Measurements from ENCODE around the gene B3GAT1. TPM values are rescaled to one million over a fixed set of nuclear protein-coding genes. Genes with fewer than 3 reads are reported as not detected.

The B3GAT1 gene
- polyA plus RNA-seq, 1 donor from 2014 or later, result 28.2 TPM

DNA sequence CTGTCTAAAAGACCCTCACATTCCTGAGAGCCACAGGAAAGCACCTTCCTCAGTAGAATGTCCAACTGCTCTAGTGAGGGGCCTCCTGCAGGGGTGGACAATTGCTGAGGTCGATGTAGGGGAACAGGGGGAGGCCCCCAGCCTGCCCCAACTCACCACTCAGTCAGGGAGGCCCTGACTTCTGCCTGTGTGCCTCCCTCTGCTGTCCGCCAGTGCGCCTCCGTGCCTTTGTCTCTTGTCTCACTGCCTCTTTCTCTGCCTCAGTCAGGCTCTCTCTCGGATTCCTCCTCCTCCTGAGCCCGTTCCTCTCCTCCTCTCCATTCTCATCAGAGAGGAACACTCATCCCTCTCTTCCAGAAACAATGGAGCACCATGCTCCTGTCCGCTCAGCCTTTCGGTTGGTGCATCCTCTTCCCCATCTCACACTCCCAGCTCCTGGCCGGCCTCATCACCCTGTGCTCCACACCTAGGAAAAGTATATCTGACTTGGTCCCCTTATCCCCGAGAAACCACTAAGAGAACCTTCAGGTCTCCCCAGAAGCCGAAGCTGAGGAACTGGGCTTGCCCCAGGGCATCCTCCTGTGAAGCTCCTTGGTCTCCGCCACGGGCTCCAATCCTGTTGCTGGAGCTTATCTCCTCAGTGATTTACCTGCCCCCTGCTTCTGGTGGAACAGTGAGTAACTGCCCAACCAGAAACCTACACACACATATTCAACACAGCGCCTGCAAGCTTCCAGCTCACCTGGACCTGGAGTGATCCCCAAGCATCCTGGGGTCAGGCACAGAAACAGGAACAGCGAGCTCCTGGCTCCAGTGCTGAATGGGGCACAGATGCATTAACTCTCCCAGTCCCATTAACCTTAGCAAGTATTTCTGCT lies 2.3 kb downstream of the B3GAT1 start:
- Histone ChIP-seq H3K27me3 (ENCODE audit: insufficient read depth, low read depth, low read length) (no peaks in the 10 kb centered on the region), H3K4me3 (ENCODE audit: low read length) (peak overlapping the region; percentile 92), H3K9me2 (ENCODE audit: insufficient read depth, low read length) (no peaks in the 10 kb centered on the region), H3K9me3 (ENCODE audit: low read length) (no peaks in the 10 kb centered on the region), H3F3A (ENCODE audit: insufficient read depth, low read length, poor library complexity, severe bottlenecking) (no peaks in the 10 kb centered on the region), H3K36me3 (ENCODE audit: insufficient read depth, low read length) (no peaks in the 10 kb centered on the region), H2AFZ (ENCODE audit: low read depth, low read length) (no peak overlapping the region), H3K9ac (ENCODE audit: low read length) (no peak overlapping the region), H3K27ac (ENCODE audit: low read length) (no peak overlapping the region), H3K79me2 (replicated peaks; ENCODE audit: insufficient read depth, low read length) (peaks cover 34% of the 10 kb centered on the region), H3K4me2 (ENCODE audit: low read length) (peak overlapping the region; percentile 87), H4K20me1 (ENCODE audit: insufficient read depth) (no peaks in the 10 kb centered on the region)
- TF ChIP-seq TAF1 (IDR thresholded peaks at IDR 0.05; ENCODE audit: low read depth) (no peak), CTCF (IDR thresholded peaks at IDR 0.05; ENCODE audit: poor library complexity, severe bottlenecking) (no peak), MXI1 (conservative IDR thresholded peaks at IDR 0.05; ENCODE audit: poor library complexity, severe bottlenecking) (no peak), SMC3 (conservative IDR thresholded peaks at IDR 0.05; ENCODE audit: poor library complexity) (no peak), EZH2 (IDR thresholded peaks at IDR 0.05; ENCODE audit: borderline replicate concordance, insufficient read depth, low read length, poor library complexity, severe bottlenecking) (no peak), RAD21 (conservative IDR thresholded peaks at IDR 0.05) (no peak), EP300 (conservative IDR thresholded peaks at IDR 0.05; ENCODE audit: poor library complexity, severe bottlenecking) (no peak), POLR2AphosphoS5 (IDR thresholded peaks at IDR 0.05) (no peak)
- TF ChIP-seq, protein P1, sequence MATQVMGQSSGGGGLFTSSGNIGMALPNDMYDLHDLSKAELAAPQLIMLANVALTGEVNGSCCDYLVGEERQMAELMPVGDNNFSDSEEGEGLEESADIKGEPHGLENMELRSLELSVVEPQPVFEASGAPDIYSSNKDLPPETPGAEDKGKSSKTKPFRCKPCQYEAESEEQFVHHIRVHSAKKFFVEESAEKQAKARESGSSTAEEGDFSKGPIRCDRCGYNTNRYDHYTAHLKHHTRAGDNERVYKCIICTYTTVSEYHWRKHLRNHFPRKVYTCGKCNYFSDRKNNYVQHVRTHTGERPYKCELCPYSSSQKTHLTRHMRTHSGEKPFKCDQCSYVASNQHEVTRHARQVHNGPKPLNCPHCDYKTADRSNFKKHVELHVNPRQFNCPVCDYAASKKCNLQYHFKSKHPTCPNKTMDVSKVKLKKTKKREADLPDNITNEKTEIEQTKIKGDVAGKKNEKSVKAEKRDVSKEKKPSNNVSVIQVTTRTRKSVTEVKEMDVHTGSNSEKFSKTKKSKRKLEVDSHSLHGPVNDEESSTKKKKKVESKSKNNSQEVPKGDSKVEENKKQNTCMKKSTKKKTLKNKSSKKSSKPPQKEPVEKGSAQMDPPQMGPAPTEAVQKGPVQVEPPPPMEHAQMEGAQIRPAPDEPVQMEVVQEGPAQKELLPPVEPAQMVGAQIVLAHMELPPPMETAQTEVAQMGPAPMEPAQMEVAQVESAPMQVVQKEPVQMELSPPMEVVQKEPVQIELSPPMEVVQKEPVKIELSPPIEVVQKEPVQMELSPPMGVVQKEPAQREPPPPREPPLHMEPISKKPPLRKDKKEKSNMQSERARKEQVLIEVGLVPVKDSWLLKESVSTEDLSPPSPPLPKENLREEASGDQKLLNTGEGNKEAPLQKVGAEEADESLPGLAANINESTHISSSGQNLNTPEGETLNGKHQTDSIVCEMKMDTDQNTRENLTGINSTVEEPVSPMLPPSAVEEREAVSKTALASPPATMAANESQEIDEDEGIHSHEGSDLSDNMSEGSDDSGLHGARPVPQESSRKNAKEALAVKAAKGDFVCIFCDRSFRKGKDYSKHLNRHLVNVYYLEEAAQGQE (IDR thresholded peaks at IDR 0.05; ENCODE audit: borderline replicate concordance), result no peak

- Histone ChIP-seq H3K9me3 (ENCODE audit: low read length) (no peaks in the 10 kb centered on the region), H3K9ac (ENCODE audit: low read length) (no peak overlapping the region), H3F3A (ENCODE audit: insufficient read depth, low read length, poor library complexity, severe bottlenecking) (no peaks in the 10 kb centered on the region), H4K20me1 (ENCODE audit: insufficient read depth) (no peaks in the 10 kb centered on the region), H3K27ac (ENCODE audit: low read length) (no peak overlapping the region), H3K9me2 (ENCODE audit: insufficient read depth, low read length) (no peaks in the 10 kb centered on the region), H2AFZ (ENCODE audit: low read depth, low read length) (no peak overlapping the region), H3K36me3 (ENCODE audit: insufficient read depth, low read length) (no peaks in the 10 kb centered on the region), H3K27me3 (ENCODE audit: insufficient read depth, low read depth, low read length) (no peaks in the 10 kb centered on the region), H3K4me2 (ENCODE audit: low read length) (no peak overlapping the region), H3K4me3 (ENCODE audit: low read length) (no peak overlapping the region), H3K79me2 (replicated peaks; ENCODE audit: insufficient read depth, low read length) (peaks cover 37% of the 10 kb centered on the region)
- TF ChIP-seq MXI1 (conservative IDR thresholded peaks at IDR 0.05; ENCODE audit: poor library complexity, severe bottlenecking) (no peak), POLR2AphosphoS5 (IDR thresholded peaks at IDR 0.05) (no peak)
Observed at GRCh38 chr11:134407923-134408322, 4.1 kb downstream of the B3GAT1 start.
